Transverse colon (tissue), 4 donors: ENCODE data around the gene MYO16. TPM values are rescaled to one million over a fixed set of nuclear protein-coding genes. Genes with fewer than 3 reads are reported as not detected.

ENCODE experiments used
- DNase-seq: peaks from one replicate; pipeline ENCODE4 v3.0.0-alpha.2; 2019
- H3K27ac ChIP-seq, 4 donors: fragments of 200-600 bp; sonication (generic); 2 replicates each; pipeline ENCODE4 v1.5.1; 2016 to 2018; ENCODE audit warnings: inconsistent platforms in 4 of 4
- H3K27me3 ChIP-seq: fragments of 200-600 bp; sonication (generic); 2 replicates; pipeline ENCODE4 v1.5.1; 2017; ENCODE audit warnings: inconsistent platforms
- H3K36me3 ChIP-seq, 4 donors: fragments of 200-600 bp; sonication (generic); 2 replicates each; pipeline ENCODE4 v1.5.1; 2017 to 2019; ENCODE audit warnings: inconsistent platforms in 4 of 4
- H3K4me1 ChIP-seq, 4 donors: fragments of 200-600 bp; sonication (generic); 2 replicates each; pipeline ENCODE4 v1.5.1; 2017 to 2020; ENCODE audit warnings: inconsistent platforms in 4 of 4
- H3K4me3 ChIP-seq, 4 donors: fragments of 200-600 bp; sonication (generic); 1 replicate in 1 of 4; 2 replicates in 3 of 4; pipeline versions ENCODE4 v1.5.1 to v1.6.1; 2017 to 2019; ENCODE audit warnings: inconsistent platforms in 4 of 4
- H3K9me3 ChIP-seq, 2 donors: fragments of 200-600 bp; sonication (generic); 2 replicates each; pipeline ENCODE4 v1.5.1; 2017 to 2019; ENCODE audit warnings: inconsistent platforms in 2 of 2
- CTCF ChIP-seq, 5 experiments: fragments of 200-600 bp in 3 of 5; fragments of 450-650 bp in 2 of 5; sonication (generic) in 3 of 5; IDR thresholded peaks; 1 replicate in 2 of 5; 2 replicates in 3 of 5; pipeline ENCODE4 v1.5.1; 2016 to 2017; ENCODE audit warnings: antibody characterized with exemption in 5 of 5, inconsistent platforms in 3 of 5, mild to moderate bottlenecking in 2 of 5, moderate library complexity in 1 of 5
- EP300 ChIP-seq: sonication (generic); formaldehyde crosslinking; IDR thresholded peaks from one replicate; pipeline ENCODE4 v1.6.1; 2017; ENCODE audit warnings: antibody characterized with exemption, low read depth
- POLR2A ChIP-seq: fragments of 450-650 bp; IDR thresholded peaks from one replicate; pipeline ENCODE4 v1.6.1; 2016; ENCODE audit warnings: antibody characterized with exemption, mild to moderate bottlenecking, moderate library complexity
- POLR2AphosphoS5 ChIP-seq, 3 donors: sonication (generic); formaldehyde crosslinking; IDR thresholded peaks; one replicate each; pipeline ENCODE4 v1.6.1; 2016; ENCODE audit warnings: antibody characterized with exemption in 3 of 3
- WGBS, 2 donors: methylation state at CpG; one replicate each; pipeline ENCODE4 v1.1.5; 2018; ENCODE audit warnings: low coverage in 1 of 2; 5-methylcytosine and 5-hydroxymethylcytosine counted together
- in situ Hi-C, 4 donors: fragments of 200-750 bp; cut with MboI; loops; one replicate each; pipeline versions ENCODE4 v1.15.0 to v1.15.1; 2017; ENCODE audit warnings: low sequenced_read_pairs in 3 of 4, low pct_ligation_motif_present in 1 of 4, low pct_unique_long_range_greater_than_20kb in 1 of 4
- intact Hi-C: fragments of 100-400 bp; cut with DNase I; formaldehyde crosslinking; loops from one replicate; pipeline ENCODE4 v1.15.1; 2023; ENCODE audit warnings: low total_unique reads
- total RNA-seq, 4 donors: library from RNA; depleted of rRNA; stranded (reverse); fragments of >200 nt; gene quantifications; one replicate each; pipeline ENCODE4 v1.1.0, GENCODE V29; 2016

Gene MYO16
- total RNA-seq, 4 donors from 2014 or later, result under 0.01 to 3.4 TPM; not detected in 2

GRCh38 chr13:109010912-109011311 lies 381.5 kb downstream of the MYO16 start:
- Histone ChIP-seq H3K27me3 (no peaks in the 10 kb centered on the region), H3K27ac (no peak overlapping the region), H3K9me3 (no peaks in the 10 kb centered on the region), H3K4me1 (no peaks in the 10 kb centered on the region), H3K4me3 (no peak overlapping the region), H3K36me3 (no peaks in the 10 kb centered on the region)
- DNase-seq, result no peak
- intact Hi-C loops, result no loop called here
- TF ChIP-seq EP300, result no peak
- no peak for TF ChIP-seq POLR2A
- TF ChIP-seq CTCF (IDR thresholded peaks at IDR 0.05), result no peak
- TF ChIP-seq POLR2AphosphoS5 (IDR thresholded peaks at IDR 0.05), result no peak
- 56% methylated on average over 1 of the region's 1 CpG; no CpG with 5 or more reads in 1 of the 2 donors for WGBS, 2 donors
- in situ Hi-C loops, result no loop called here

GRCh38 chr13:109012115-109012514 lies 382.7 kb downstream of the MYO16 start:
- Histone ChIP-seq H3K27ac (no peak overlapping the region), H3K4me3 (no peak overlapping the region), H3K27me3 (no peaks in the 10 kb centered on the region), H3K36me3 (no peaks in the 10 kb centered on the region), H3K4me1 (no peaks in the 10 kb centered on the region), H3K9me3 (no peaks in the 10 kb centered on the region)
- WGBS, 2 donors, result 61 to 74% methylated on average over 2 to 5 of the region's 5 CpGs
- TF ChIP-seq EP300, result no peak
- TF ChIP-seq CTCF (IDR thresholded peaks at IDR 0.05), result no peak
- no peak for TF ChIP-seq POLR2A
- no peak for TF ChIP-seq POLR2AphosphoS5 (IDR thresholded peaks at IDR 0.05)
- no peak for DNase-seq
- intact Hi-C loops, result no loop called here
- in situ Hi-C loops, result no loop called here

GRCh38 chr13:109021558-109021957 lies 392.1 kb downstream of the MYO16 start:
- TF ChIP-seq POLR2AphosphoS5 (IDR thresholded peaks at IDR 0.05) (no peak), POLR2A (no peak), CTCF (IDR thresholded peaks at IDR 0.05) (no peak), EP300 (no peak)
- Histone ChIP-seq H3K4me1 (no peaks in the 10 kb centered on the region), H3K36me3 (no peaks in the 10 kb centered on the region), H3K27ac (no peak overlapping the region), H3K27me3 (no peaks in the 10 kb centered on the region), H3K9me3 (no peaks in the 10 kb centered on the region), H3K4me3 (no peak overlapping the region)
- 67 to 89% methylated on average over 2 to 4 of the region's 4 CpGs for WGBS, 2 donors
- DNase-seq, result no peak
- intact Hi-C loops (no loop called here), in situ Hi-C loops (no loop called here)

GRCh38 chr13:109024611-109025010 lies 395.2 kb downstream of the MYO16 start:
- Histone ChIP-seq H3K4me3 (no peak overlapping the region), H3K36me3 (no peaks in the 10 kb centered on the region), H3K27me3 (no peaks in the 10 kb centered on the region), H3K4me1 (no peaks in the 10 kb centered on the region), H3K27ac (no peak overlapping the region), H3K9me3 (no peaks in the 10 kb centered on the region)
- in situ Hi-C loops, result no loop called here
- intact Hi-C loops, result no loop called here
- no peak for DNase-seq
- TF ChIP-seq POLR2A (no peak), CTCF (IDR thresholded peaks at IDR 0.05) (no peak), EP300 (no peak), POLR2AphosphoS5 (IDR thresholded peaks at IDR 0.05) (no peak)
- WGBS, 2 donors, result 86 to 87% methylated on average over 1 of the region's 1 CpG
